Measurements from ENCODE around the gene DNAJA2.
A peak's percentile ranks its signal among the peaks of the same experiment; 100 is the strongest.

DNAJA2 gene

DNA sequence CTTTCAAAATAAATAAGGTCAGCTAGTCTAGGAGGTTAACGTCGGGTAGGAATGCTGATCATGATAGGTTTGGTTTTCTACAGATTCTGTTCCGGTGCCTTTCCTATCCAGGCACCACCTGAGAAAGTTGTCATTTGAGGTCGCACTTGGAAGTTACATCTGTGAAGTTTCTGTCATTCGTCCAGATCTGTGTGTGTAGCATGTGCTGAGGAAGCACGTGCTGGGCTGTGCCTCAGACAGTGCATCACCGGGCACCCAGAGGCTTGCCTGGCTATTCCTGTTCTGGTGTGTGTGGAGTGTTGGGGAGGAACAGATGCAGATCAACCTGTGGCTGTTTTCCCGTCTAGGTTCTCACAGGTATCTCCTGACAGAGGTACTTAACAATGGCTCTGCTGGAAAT, 42.6 kb downstream of the DNAJA2 start:
- FAIRE-seq (no peak), DNase-seq (ENCODE audit: insufficient read length, low spot score) (no peak)
- TF ChIP-seq TAF1 (IDR thresholded peaks at IDR 0.05; ENCODE audit: low read depth, low read length) (no peak), POU2F2 (IDR thresholded peaks at IDR 0.05; ENCODE audit: low read depth, low read length) (no peak), PAX5 (IDR thresholded peaks at IDR 0.05; ENCODE audit: insufficient read depth, low read length, severe bottlenecking) (no peak), POLR2A (IDR thresholded peaks at IDR 0.05; ENCODE audit: low read depth, low read length) (no peak), SPI1 (IDR thresholded peaks at IDR 0.05; ENCODE audit: low read depth, low read length) (no peak), POLR2AphosphoS5 (IDR thresholded peaks at IDR 0.05; ENCODE audit: low read depth, low read length) (no peak)

DNA sequence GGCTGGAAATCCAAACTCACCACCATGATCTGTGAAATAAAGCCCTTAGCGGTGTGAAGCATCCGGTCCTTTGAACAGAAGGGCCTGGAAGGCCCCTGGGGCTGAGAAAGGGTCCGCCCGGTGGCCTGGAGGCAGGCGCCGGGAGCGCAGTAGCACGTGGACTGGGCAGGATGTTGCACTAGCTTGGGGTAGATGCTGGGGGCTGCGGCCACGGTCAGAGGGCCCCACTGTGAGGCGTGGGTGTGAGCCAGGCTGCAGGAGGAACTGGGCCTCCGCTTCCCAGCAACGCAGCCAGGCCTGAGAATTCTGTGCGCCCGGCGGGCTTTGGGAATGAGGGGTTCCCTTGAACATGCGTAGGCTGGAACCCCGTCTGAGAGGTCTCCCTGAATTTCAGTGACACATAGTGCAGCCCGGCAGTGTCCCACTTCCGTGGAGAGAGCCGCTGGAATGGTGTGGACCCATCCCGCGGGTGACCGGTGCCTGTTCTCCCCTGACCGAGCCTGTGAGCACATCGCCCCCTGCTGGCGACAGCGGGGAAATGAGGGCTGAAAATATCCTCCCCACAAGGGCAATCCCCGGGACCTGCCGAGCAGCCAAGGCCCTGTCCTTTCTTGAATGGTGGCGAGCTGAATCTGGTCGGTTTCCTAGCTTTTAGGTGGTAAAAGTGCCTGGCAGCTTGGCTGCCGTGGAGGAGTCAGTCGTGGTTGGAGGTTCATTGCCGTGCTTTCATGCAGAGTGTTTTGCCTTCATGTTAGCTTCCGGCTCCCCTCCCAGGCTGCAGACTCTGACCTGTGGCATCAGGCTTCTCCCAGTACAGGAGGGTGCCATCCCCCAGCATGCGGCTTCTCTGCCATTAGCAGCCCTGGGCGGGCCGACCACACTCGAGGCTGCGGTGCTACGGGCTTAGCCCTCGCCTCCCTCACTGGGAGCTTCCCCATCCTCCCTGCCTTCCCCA, 43.8 kb downstream of the DNAJA2 start:
- FAIRE-seq (peak; percentile 93), DNase-seq (ENCODE audit: insufficient read length, low spot score) (peak; percentile 84)
- TF ChIP-seq SPI1 (IDR thresholded peaks at IDR 0.05; ENCODE audit: low read depth, low read length) (no peak), PAX5 (IDR thresholded peaks at IDR 0.05; ENCODE audit: insufficient read depth, low read length, severe bottlenecking) (no peak), TAF1 (IDR thresholded peaks at IDR 0.05; ENCODE audit: low read depth, low read length) (no peak), POLR2AphosphoS5 (IDR thresholded peaks at IDR 0.05; ENCODE audit: low read depth, low read length) (no peak), POLR2A (IDR thresholded peaks at IDR 0.05; ENCODE audit: low read depth, low read length) (no peak), POU2F2 (IDR thresholded peaks at IDR 0.05; ENCODE audit: low read depth, low read length) (no peak)

DNA sequence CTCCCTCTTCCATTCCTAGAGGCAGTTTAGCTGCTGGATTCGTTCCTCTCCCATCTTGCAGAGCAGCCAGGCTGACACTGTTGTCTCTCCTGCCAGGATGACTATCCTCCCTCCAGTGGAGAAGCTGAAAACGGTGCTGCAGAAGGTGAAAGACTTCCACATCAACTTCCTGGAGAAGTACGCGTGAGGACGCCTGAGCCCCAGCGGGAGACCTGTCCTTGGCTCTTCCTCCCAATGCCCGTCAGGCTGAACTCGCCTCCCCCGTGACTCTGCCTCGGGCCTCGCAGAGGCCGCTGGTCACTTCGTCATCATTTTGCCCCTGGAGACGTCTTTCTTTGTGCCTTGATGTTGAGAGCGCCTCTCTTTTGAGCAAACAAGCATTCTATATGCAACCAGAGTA, 44.7 kb downstream of the DNAJA2 start:
- no peak for FAIRE-seq

GRCh38 chr16:46927273-46927672, 46.2 kb downstream of the DNAJA2 start:
- TF ChIP-seq POLR2A (IDR thresholded peaks at IDR 0.05; ENCODE audit: low read depth, low read length) (no peak), POU2F2 (IDR thresholded peaks at IDR 0.05; ENCODE audit: low read depth, low read length) (no peak), TAF1 (IDR thresholded peaks at IDR 0.05; ENCODE audit: low read depth, low read length) (no peak), SPI1 (IDR thresholded peaks at IDR 0.05; ENCODE audit: low read depth, low read length) (no peak), PAX5 (IDR thresholded peaks at IDR 0.05; ENCODE audit: insufficient read depth, low read length, severe bottlenecking) (no peak), POLR2AphosphoS5 (IDR thresholded peaks at IDR 0.05; ENCODE audit: low read depth, low read length) (no peak)
- FAIRE-seq, result no peak
- no peak for DNase-seq (ENCODE audit: insufficient read length, low spot score)

More for the DNA sequence above, 44.7 kb downstream of the DNAJA2 start:
- no peak for DNase-seq (ENCODE audit: insufficient read length, low spot score)
- TF ChIP-seq PAX5 (IDR thresholded peaks at IDR 0.05; ENCODE audit: insufficient read depth, low read length, severe bottlenecking) (no peak), POLR2A (IDR thresholded peaks at IDR 0.05; ENCODE audit: low read depth, low read length) (no peak), POU2F2 (IDR thresholded peaks at IDR 0.05; ENCODE audit: low read depth, low read length) (no peak), SPI1 (IDR thresholded peaks at IDR 0.05; ENCODE audit: low read depth, low read length) (no peak), TAF1 (IDR thresholded peaks at IDR 0.05; ENCODE audit: low read depth, low read length) (no peak), POLR2AphosphoS5 (IDR thresholded peaks at IDR 0.05; ENCODE audit: low read depth, low read length) (no peak)

DNA sequence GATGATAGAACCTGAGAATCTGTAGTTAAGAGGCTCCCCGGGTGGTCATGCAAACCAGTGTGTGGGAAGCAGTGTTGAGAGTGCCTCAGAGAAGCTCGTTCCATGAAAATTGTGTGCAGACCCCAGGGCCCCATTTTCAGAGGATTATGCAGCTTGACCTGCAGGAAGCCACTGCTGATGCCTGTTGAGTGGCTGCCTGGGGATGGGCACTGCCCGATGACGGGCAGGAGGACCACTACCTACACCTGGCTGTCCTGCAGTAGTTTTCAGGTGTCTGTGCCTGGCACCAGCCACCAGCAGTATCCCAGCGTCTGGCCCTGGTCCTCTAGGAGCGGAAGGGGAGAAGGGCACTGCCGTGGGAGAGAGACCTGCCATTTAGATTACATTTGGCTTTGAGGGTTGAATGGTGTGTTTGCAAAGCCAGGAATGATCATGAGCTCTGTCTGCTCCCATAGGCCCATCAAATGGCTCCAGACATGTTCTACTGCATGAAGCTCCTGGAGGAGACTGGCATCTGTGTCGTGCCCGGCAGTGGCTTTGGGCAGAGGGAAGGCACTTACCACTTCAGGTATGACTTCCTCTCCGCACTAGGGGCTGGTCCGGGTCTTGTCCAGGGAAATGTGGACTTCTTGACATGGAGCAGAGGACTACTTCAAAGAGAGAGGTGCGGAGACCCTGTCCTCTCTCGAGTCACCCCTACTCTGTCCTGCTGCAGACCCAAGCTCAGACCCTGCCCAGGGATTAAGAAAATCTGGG, 46.8 kb downstream of the DNAJA2 start:
- DNase-seq (ENCODE audit: insufficient read length, low spot score) (no peak), FAIRE-seq (no peak)
- TF ChIP-seq POLR2AphosphoS5 (IDR thresholded peaks at IDR 0.05; ENCODE audit: low read depth, low read length) (no peak), TAF1 (IDR thresholded peaks at IDR 0.05; ENCODE audit: low read depth, low read length) (no peak), PAX5 (IDR thresholded peaks at IDR 0.05; ENCODE audit: insufficient read depth, low read length, severe bottlenecking) (no peak), SPI1 (IDR thresholded peaks at IDR 0.05; ENCODE audit: low read depth, low read length) (no peak), POLR2A (IDR thresholded peaks at IDR 0.05; ENCODE audit: low read depth, low read length) (no peak), POU2F2 (IDR thresholded peaks at IDR 0.05; ENCODE audit: low read depth, low read length) (no peak)

DNA sequence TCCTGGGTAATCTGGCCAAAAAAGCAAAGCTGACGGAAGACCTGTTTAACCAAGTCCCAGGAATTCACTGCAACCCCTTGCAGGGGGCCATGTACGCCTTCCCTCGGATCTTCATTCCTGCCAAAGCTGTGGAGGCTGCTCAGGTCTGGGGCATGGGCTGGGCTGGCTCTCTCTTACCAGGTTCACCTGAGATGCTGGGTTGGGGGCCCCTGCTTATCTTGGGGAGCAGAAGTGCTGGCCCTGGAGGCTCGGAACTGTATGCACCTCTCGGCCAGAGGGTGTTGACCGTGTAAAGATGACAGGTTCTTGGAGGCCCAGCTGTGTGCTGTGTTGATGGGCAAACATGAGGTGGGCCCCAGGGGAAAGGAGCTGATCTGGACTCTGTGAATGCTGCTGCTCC, 49.1 kb downstream of the DNAJA2 start:
- TF ChIP-seq TAF1 (IDR thresholded peaks at IDR 0.05; ENCODE audit: low read depth, low read length) (no peak), POU2F2 (IDR thresholded peaks at IDR 0.05; ENCODE audit: low read depth, low read length) (no peak), PAX5 (IDR thresholded peaks at IDR 0.05; ENCODE audit: insufficient read depth, low read length, severe bottlenecking) (no peak), POLR2AphosphoS5 (IDR thresholded peaks at IDR 0.05; ENCODE audit: low read depth, low read length) (no peak)
- DNase-seq (ENCODE audit: insufficient read length, low spot score), result no peak
- FAIRE-seq, result no peak

DNA sequence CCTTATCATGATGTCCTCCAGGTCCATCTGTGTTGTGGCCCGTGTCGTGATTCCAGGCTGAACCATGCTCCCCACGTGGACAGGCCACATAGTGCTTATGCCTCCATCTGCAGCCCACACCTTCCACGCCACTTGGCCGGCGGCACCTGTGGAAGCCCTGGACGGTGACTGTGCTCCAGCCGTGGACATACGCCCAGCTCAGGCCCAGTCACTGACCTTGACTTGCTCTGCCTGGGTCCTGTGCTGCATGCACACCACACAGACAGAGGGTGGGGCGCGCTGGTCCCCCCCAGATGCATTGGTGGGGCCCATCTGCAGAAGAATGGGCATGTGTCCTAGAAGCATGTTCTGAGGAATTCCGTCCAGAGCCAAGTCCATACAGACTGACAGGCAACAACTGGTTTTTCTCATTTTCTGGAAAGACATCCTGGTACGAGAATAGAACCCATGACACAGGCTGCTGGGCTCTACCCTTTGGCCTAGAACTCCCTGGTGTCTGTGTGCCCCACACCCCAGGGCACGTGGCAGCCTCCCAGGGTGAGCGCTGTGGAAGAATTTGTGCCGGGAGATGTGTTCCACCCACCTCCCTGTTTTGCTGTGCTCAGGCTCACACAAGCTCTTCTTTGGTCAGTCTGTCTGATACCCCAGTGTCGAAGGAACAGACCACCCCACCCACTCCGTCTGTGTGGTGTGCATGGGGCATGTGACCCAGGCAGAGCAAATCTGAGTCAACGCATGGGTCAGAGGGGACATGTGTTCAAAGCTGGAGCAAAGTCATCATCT, 49.8 kb downstream of the DNAJA2 start:
- DNase-seq (ENCODE audit: insufficient read length, low spot score) (no peak), FAIRE-seq (no peak)
- no peak for TF ChIP-seq POLR2AphosphoS5 (IDR thresholded peaks at IDR 0.05; ENCODE audit: low read depth, low read length)
- TF ChIP-seq SPI1 (IDR thresholded peaks at IDR 0.05; ENCODE audit: low read depth, low read length), result no peak
- TF ChIP-seq PAX5 (IDR thresholded peaks at IDR 0.05; ENCODE audit: insufficient read depth, low read length, severe bottlenecking), result no peak
- no peak for TF ChIP-seq POU2F2 (IDR thresholded peaks at IDR 0.05; ENCODE audit: low read depth, low read length)
- TF ChIP-seq TAF1 (IDR thresholded peaks at IDR 0.05; ENCODE audit: low read depth, low read length), result no peak

- TF ChIP-seq POLR2AphosphoS5 (IDR thresholded peaks at IDR 0.05; ENCODE audit: low read depth, low read length) (no peak), POU2F2 (IDR thresholded peaks at IDR 0.05; ENCODE audit: low read depth, low read length) (no peak), PAX5 (IDR thresholded peaks at IDR 0.05; ENCODE audit: insufficient read depth, low read length, severe bottlenecking) (no peak)
- no peak for FAIRE-seq
- no peak for DNase-seq (ENCODE audit: insufficient read length, low spot score)
Observed at GRCh38 chr16:46922239-46922638, 51.2 kb downstream of the DNAJA2 start.

Measured in GM12891 (cell line).